GM23248 (cell line): ENCODE results near the gene RNLS. TPM values are rescaled to one million over a fixed set of nuclear protein-coding genes. Genes with fewer than 3 reads are reported as not detected.

Experiments used
- DNase-seq: peaks from one replicate; pipeline ENCODE4 v3.0.0-alpha.2; 2015
- H2AFZ ChIP-seq: fragments of 200-600 bp; sonication (generic); 2 replicates; pipeline ENCODE4 v1.6.1; 2016; ENCODE audit warnings: antibody characterized with exemption
- H3F3A ChIP-seq: fragments of 200-600 bp; sonication (generic); 2 replicates; pipeline ENCODE4 v1.6.1; 2016; ENCODE audit warnings: mild to moderate bottlenecking, antibody characterized with exemption, mixed run types; ENCODE audit not compliant: insufficient read depth
- H3K27ac ChIP-seq: fragments of 200-600 bp; sonication (generic); 2 replicates; pipeline ENCODE4 v1.5.1; 2016; ENCODE audit warnings: mild to moderate bottlenecking
- H3K27me3 ChIP-seq: fragments of 200-600 bp; sonication (generic); replicated peaks from 2 replicates; pipeline ENCODE4 v1.6.1; 2016; ENCODE audit warnings: mild to moderate bottlenecking; ENCODE audit not compliant: insufficient read depth
- H3K36me3 ChIP-seq: fragments of 200-600 bp; sonication (generic); 2 replicates; pipeline ENCODE4 v1.6.1; 2016; ENCODE audit warnings: low read depth, mild to moderate bottlenecking
- H3K4me1 ChIP-seq: fragments of 200-600 bp; sonication (generic); 2 replicates; pipeline ENCODE4 v1.6.1; 2016; ENCODE audit warnings: mild to moderate bottlenecking; ENCODE audit not compliant: insufficient read depth
- H3K4me2 ChIP-seq: fragments of 200-600 bp; sonication (generic); one replicate; pipeline ENCODE4 v1.6.1; 2016; ENCODE audit warnings: mild to moderate bottlenecking; ENCODE audit not compliant: unreplicated experiment
- H3K4me3 ChIP-seq: fragments of 200-600 bp; sonication (generic); 2 replicates; pipeline ENCODE4 v1.5.1; 2016; ENCODE audit warnings: mild to moderate bottlenecking
- H3K79me2 ChIP-seq: fragments of 200-600 bp; sonication (generic); 2 replicates; pipeline ENCODE4 v1.6.1; 2016; ENCODE audit warnings: mild to moderate bottlenecking; ENCODE audit not compliant: insufficient read depth
- H3K9ac ChIP-seq: fragments of 200-600 bp; sonication (generic); 2 replicates; pipeline ENCODE4 v1.6.1; 2016; ENCODE audit warnings: mild to moderate bottlenecking
- H3K9me2 ChIP-seq: fragments of 200-600 bp; sonication (generic); 2 replicates; pipeline ENCODE4 v1.6.1; 2016; ENCODE audit warnings: mixed run types, mild to moderate bottlenecking, moderate library complexity; ENCODE audit not compliant: insufficient read depth
- H3K9me3 ChIP-seq: fragments of 200-600 bp; sonication (generic); one replicate; pipeline ENCODE4 v1.6.1; 2017; ENCODE audit warnings: low read depth
- H4K20me1 ChIP-seq: fragments of 200-600 bp; sonication (generic); 2 replicates; pipeline ENCODE4 v1.6.0; 2016; ENCODE audit not compliant: insufficient read depth
- EZH2 ChIP-seq: fragments of 200-600 bp; sonication (generic); IDR thresholded peaks from 2 replicates; pipeline ENCODE4 v1.6.1; 2018; ENCODE audit warnings: antibody characterized with exemption, mild to moderate bottlenecking; ENCODE audit not compliant: insufficient read depth, poor library complexity, severe bottlenecking
- EZH2phosphoT487 ChIP-seq: fragments of 200-600 bp; sonication (generic); IDR thresholded peaks from 2 replicates; pipeline ENCODE4 v1.6.1; 2018; ENCODE audit warnings: antibody characterized with exemption, moderate library complexity, mild to moderate bottlenecking, low read depth; ENCODE audit not compliant: insufficient read depth
- WGBS, 2 experiments: methylation state at CpG; one replicate each; pipeline ENCODE4 v1.1.6; 2015 to 2017; ENCODE audit warnings: low lambda C conversion rate in 2 of 2, low coverage in 1 of 2; ENCODE audit errors: missing lambda C conversion rate in 2 of 2; 5-methylcytosine and 5-hydroxymethylcytosine counted together
- in situ Hi-C: fragments of 300-500 bp; cut with MboI; formaldehyde crosslinking; loops from 2 replicates; pipeline ENCODE4 v1.15.0; 2020
- polyA plus RNA-seq: library from polyadenylated mRNA; unstranded; fragments of >200 nt; fragmentation: Nextera tagmentation; extraction: Ambion mirVana; gene quantifications from 2 replicates; pipeline ENCODE4 v1.2.1, GENCODE V29; 2016
- total RNA-seq: library from RNA; depleted of rRNA; stranded (reverse); fragments of >200 nt; shearing (Covaris generic); gene quantifications from 2 replicates; pipeline ENCODE4 v1.2.3, GENCODE V29; 2014

Gene RNLS
- total and polyA plus RNA-seq, 2 experiments from 2014 or later, result 11.5 to 23.1 TPM

GRCh38 chr10:88592381-88592780 is 9.3 kb upstream of the RNLS start:
- no peak overlapping the region for H2AFZ ChIP-seq
- 74 to 76% methylated on average over 1 of the region's 1 CpG for WGBS, 2 experiments
- no peak overlapping the region for H3K4me2 ChIP-seq
- no peaks in the 10 kb centered on the region for H3K79me2 ChIP-seq
- H3K27ac ChIP-seq, result no peak overlapping the region
- H3K4me1 ChIP-seq, result peaks cover 4% of the 10 kb centered on the region; the same call in 1 of the 2 replicates
- H3K9me3 ChIP-seq, result no peaks in the 10 kb centered on the region
- DNase-seq, result peak; percentile 4
- no peaks in the 10 kb centered on the region for H4K20me1 ChIP-seq
- H3K4me3 ChIP-seq, result no peak overlapping the region
- no peaks in the 10 kb centered on the region for H3F3A ChIP-seq
- H3K9ac ChIP-seq, result no peak overlapping the region
- in situ Hi-C loops, result no loop called here
- TF ChIP-seq EZH2phosphoT487 (no peak), EZH2 (no peak)
- H3K9me2 ChIP-seq, result no peaks in the 10 kb centered on the region
- no peaks in the 10 kb centered on the region for H3K27me3 ChIP-seq
- H3K36me3 ChIP-seq, result no peaks in the 10 kb centered on the region

- TF ChIP-seq EZH2 (no peak), EZH2phosphoT487 (no peak)
- H3K4me1 ChIP-seq, result no peaks in the 10 kb centered on the region
- H2AFZ ChIP-seq, result no peak within 1 kb of the TSS
- H3K36me3 ChIP-seq, result no peaks in the 10 kb centered on the region
- 81 to 84% methylated on average over 2 of the region's 2 CpGs for WGBS, 2 experiments
- H3K9me2 ChIP-seq, result no peaks in the 10 kb centered on the region
- no peak within 1 kb of the TSS for H3K9ac ChIP-seq
- H3K9me3 ChIP-seq, result no peaks in the 10 kb centered on the region
- no peak for DNase-seq
- no peak within 1 kb of the TSS for H3K27ac ChIP-seq
- no peak within 1 kb of the TSS for H3K4me2 ChIP-seq
- no peaks in the 10 kb centered on the region for H3K27me3 ChIP-seq
- in situ Hi-C loops, result no loop called here
- H4K20me1 ChIP-seq, result no peaks in the 10 kb centered on the region
- H3K79me2 ChIP-seq, result no peaks in the 10 kb centered on the region
- peaks cover 6% of the 10 kb centered on the region; the same call in 1 of the 2 replicates for H3F3A ChIP-seq
- no peak within 1 kb of the TSS for H3K4me3 ChIP-seq
Measured at GRCh38 chr10:88586462-88586861, 3.3 kb upstream of the RNLS start, which contains the start of gene LIPJ. LIPJ (plus strand) TSS chr10:88586762; CDS start chr10:88590688, 3,926 bp downstream.

GRCh38 chr10:88583584-88583957 is 453 bp upstream of the RNLS start:
- WGBS, 2 experiments, result 73 to 76% methylated on average over 7 of the region's 7 CpGs
- Histone ChIP-seq H3F3A (peaks cover 6% of the 10 kb centered on the region; the same call in 1 of the 2 replicates), H3K9me2 (no peaks in the 10 kb centered on the region), H3K79me2 (no peaks in the 10 kb centered on the region), H3K27me3 (no peaks in the 10 kb centered on the region), H3K27ac (peak overlapping the region; percentile 65), H3K4me2 (peak overlapping the region; percentile 92), H3K9ac (peak overlapping the region; percentile 86), H3K9me3 (no peaks in the 10 kb centered on the region), H4K20me1 (no peaks in the 10 kb centered on the region), H3K4me1 (no peaks in the 10 kb centered on the region), H2AFZ (peak overlapping the region; percentile 97), H3K4me3 (peak overlapping the region; percentile 81), H3K36me3 (no peaks in the 10 kb centered on the region)
- in situ Hi-C loops, result no loop called here
- TF ChIP-seq EZH2 (no peak), EZH2phosphoT487 (no peak)
- no peak for DNase-seq

- H3K9me3 ChIP-seq, result no peaks in the 10 kb centered on the region
- peak overlapping the region; percentile 92 for H3K4me2 ChIP-seq
- H3K27me3 ChIP-seq, result no peaks in the 10 kb centered on the region
- TF ChIP-seq EZH2phosphoT487 (no peak), EZH2 (no peak)
- no peaks in the 10 kb centered on the region for H3K79me2 ChIP-seq
- no peak for DNase-seq
- no peaks in the 10 kb centered on the region for H3K4me1 ChIP-seq
- 27 to 30% methylated on average over 4 of the region's 4 CpGs for WGBS, 2 experiments
- peak overlapping the region; percentile 86 for H3K9ac ChIP-seq
- H3K27ac ChIP-seq, result 0 out of 2 replicates have a peak overlapping the region, but pooled peaks have one; percentile 65
- in situ Hi-C loops, result no loop called here
- H4K20me1 ChIP-seq, result no peaks in the 10 kb centered on the region
- peak overlapping the region; percentile 81 for H3K4me3 ChIP-seq
- no peaks in the 10 kb centered on the region for H3K9me2 ChIP-seq
- no peaks in the 10 kb centered on the region for H3K36me3 ChIP-seq
- peaks cover 6% of the 10 kb centered on the region; the same call in 1 of the 2 replicates for H3F3A ChIP-seq
- H2AFZ ChIP-seq, result peak overlapping the region; percentile 97
Measured at GRCh38 chr10:88582411-88582805, 710 bp downstream of the RNLS start.

- TF ChIP-seq EZH2phosphoT487, result no peak
- no peak for TF ChIP-seq EZH2
- in situ Hi-C loops, result no loop called here
Measured at GRCh38 chr10:88565072-88565471, 18.0 kb downstream of the RNLS start.

More at GRCh38 chr10:88565072-88565471, 18.0 kb downstream of the RNLS start:
- Histone ChIP-seq H3F3A (no peaks in the 10 kb centered on the region), H3K4me1 (no peaks in the 10 kb centered on the region), H3K79me2 (no peaks in the 10 kb centered on the region), H3K27ac (no peak overlapping the region), H3K4me2 (no peak overlapping the region), H3K9ac (no peak overlapping the region), H4K20me1 (no peaks in the 10 kb centered on the region), H3K9me3 (no peaks in the 10 kb centered on the region), H3K9me2 (no peaks in the 10 kb centered on the region), H3K4me3 (no peak overlapping the region), H3K27me3 (no peaks in the 10 kb centered on the region), H2AFZ (peak overlapping the region; percentile 32), H3K36me3 (no peaks in the 10 kb centered on the region)
- 0 to 2% methylated on average over 1 of the region's 1 CpG for WGBS, 2 experiments
- DNase-seq, result peak; percentile 62
